Islet of Langerhans (tissue), 1 donor: ENCODE data around the gene STPG2.
"Not testable (repeated sequence)": the region's sequence is repeated elsewhere in the genome, so short reads cannot be mapped to it uniquely, and the experiment has no call there.

ENCODE experiments used
- FAIRE-seq: peaks from one replicate; lab custom pipeline; 2011; peaks lifted over from hg19 to GRCh38; lab: Jason Lieb, UNC

The STPG2 gene

DNA sequence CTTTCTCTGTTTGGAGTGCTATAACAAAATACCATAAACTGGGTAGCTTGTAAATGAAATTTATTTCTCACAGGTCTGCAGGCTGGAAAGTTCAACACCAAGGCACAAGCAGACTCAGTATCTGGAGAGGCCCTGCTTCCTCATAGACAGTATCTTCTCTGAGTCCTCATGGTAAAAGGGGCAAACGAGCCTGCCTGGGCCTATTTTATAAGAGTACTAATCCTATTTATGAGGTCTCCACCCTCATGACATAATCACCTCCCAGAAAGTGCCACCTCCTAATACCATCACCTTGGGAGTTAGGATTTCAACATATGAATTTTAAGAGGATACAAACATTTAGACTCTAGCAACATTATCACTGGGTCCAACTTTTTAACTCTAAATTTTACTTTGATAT is 200.3 kb downstream of the STPG2 start:
- FAIRE-seq, result no peak

DNA sequence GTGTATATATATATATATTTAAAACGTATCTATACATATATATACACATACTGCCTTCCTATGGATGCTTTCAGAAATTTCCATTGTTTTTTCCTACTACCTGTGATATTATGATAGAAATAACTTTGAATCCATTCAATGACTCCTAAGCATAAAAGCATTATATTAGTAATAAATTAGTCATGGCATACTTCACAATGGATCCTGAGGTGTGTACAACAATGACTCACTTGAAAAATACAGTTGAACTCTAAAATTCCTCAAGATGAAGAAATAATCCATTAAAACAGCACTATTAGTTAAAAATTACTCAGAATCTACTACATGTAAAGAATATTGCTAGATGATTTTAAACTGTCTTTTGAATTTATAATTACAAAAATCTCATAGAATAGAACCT is 201.1 kb downstream of the STPG2 start:
- no peak for FAIRE-seq

DNA sequence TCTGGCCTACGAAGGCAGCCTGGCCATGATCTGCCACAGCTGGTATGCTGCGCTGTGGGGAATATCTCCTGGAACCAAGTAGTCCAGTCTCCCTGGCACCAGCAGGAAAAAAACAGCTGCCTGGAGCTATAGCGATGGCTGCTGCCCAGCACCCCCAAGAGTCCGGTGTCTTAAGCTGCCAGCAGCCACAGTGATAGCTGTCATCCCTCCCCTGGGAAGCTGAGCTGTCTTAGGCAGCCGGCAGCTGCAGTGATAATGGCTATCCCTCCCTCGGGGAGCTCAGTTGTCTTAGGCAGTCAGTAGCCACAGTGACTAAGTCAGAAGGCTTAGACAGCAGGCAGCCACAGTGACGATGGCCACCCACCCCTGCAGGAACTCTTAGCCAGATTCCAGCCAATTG is 205.1 kb downstream of the STPG2 start:
- FAIRE-seq, result no peak

DNA sequence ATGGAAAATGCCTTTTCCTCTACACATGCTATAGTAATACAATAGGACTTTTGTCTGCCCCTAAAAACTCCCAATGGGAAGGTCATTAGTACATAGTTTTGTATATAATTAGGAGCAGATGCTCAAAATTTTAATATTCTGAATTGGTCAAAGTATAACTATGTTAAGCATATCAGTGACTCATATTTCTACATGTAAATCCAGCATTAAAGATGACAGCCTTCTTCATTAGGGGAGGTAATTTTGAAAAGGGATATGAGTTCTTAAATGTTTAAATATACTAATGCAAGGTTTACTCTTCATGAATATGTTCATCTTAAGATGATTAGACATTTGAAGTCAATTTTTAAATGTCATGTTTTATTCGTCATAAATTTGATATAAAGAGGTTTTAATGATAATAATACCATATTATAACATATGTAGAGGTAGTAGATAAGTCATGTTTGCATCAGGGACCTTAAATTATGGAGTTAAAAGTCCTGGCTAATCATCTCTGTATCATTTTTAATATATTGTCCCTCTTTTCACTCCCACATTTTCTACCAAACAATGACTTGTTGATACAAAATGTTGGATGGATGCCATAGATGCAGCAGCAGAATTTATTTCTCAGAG is 218.8 kb downstream of the STPG2 start:
- FAIRE-seq, result no peak

DNA sequence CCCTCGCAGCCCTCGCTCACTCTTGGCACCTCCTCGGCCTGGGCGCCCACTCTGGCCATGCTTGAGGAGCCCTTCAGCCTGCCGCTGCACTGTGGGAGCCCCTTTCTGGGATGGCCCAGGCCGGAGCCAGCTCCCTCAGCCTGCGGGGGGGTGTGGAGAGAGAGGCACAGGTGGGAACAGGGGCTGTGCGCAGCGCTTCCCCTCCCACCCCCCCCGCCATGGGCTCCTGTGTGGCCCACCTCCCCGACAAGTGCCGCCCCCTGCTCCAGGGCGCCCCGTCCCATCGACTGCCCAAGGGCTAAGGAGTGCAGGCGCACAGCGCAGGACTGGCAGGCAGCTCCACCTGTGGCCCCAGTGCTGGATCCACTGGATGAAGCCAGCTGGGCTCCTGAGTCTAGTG is 220.2 kb downstream of the STPG2 start:
- FAIRE-seq, result no peak

DNA sequence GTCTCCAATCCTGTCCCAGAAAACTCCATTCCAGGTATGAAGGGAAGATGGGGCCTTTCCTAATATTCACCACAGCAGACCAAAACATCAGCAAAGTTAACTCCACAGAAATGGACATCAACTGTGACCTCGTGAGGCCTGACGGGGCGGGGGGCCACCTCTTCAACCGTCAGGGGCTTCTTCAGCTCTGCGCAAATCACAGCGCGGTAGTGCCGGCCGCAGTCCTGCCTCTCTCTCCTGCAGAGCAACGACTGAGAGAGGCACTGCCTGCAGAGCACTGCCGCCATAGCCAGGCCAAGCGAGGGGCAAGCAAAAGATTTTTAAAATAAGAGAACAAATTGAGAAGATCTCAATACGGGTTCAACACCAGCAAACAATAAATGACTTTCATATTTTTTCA is 226.2 kb downstream of the STPG2 start:
- FAIRE-seq, result no peak

DNA sequence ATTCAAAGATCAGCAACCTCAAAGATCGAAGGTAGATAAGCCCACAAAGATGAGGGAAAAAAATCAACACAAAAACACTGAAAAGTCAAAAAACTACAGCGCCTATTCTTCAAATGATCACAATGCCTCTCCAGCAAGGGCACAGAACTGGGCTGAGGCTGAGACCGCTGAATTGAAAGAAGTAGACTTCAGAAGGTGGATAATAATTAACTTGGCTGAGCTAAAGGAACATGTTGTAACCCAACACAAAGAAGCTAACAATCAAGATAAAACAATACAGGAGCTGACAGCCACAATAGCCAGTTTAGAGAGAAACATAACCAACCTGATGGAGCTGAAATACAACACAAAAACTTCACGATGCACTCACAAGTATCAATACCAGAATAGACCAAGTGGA is 231.1 kb downstream of the STPG2 start:
- FAIRE-seq, result no peak

DNA sequence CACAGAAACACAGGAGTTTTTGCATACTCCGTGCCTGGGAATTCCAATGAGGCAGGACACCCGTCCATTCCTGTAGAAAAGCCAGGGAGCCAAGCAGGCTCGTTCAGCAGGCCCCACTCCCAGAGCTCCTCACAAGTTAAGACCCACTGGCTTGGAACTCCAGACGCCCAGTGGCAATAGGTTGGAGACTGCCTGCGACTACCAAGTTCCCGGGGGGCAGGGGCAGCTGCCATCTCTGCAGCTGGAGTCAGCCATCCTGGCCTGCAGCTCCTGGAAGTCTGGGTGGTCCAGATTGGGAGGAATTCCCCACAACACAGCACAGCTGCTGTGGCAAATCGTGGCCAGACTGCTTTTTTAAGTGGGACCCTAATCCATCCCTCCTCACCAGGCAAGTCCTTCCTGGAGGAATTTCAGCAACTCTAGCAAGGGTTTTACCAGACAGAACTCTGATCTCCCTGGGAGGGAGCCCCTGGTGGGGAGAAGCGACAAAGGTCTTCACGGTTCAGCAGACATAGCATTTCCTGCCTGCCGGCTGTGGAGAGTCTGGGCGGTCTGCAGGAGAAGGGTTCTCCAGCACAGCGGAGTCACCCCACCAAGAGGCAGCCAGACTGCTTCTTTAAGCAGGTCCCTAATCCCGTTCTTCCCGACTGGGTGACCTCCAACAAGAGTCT is 231.9 kb downstream of the STPG2 start:
- FAIRE-seq, result no peak

DNA sequence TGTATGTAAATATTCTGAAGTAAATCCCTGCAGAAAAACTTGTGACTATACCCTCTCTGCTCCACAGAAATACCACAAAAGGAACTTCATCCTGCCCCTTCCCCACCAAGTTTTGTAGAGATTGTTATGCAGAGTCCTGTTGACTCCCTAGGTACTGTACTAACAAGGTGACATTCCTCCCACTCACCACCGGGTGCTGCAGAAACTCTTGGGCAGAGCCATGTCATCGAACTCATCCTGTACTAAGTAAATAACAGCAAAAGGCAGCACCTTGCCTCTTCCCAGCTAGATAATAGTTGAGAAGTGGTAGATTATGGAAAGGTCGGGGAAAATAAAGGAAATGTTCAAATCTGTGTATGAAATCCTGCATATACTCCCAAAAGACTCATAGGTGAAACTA is 233.3 kb downstream of the STPG2 start:
- no peak for FAIRE-seq

DNA sequence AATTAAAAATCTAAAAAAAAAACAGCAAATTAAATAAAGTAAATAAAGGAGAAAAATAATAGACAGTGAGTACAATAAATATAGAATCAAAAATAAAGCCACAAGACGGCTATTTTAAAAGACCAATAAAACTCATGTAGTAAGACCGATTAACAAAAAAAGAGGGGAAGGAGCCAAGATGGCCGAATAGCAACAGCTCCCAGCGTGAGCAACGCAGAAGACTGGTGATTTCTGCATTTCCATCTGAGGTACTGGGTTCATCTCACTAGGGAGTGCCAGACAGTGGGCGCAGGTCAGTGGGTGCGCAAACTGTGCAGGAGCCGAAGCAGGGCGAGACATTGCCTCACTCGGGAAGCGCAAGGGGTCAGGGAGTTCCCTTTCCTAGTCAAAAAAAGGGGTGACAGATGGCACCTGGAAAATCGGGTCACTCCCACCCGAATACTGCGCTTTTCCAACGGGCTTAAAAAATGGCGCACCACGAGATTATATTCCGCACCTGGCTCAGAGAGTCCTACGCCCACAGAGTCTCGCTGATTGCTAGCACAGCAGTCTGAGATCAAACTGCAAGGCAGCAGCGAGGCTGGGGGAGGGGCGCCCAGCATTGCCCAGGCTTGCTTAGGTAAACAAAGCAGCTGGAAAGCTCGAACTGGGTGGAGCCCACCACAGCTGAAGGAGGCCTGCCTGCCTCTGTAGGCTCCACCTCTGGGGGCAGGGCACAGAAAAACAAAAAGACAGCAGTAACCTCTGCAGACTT is 239.7 kb downstream of the STPG2 start:
- FAIRE-seq, result not testable (repeated sequence)

DNA sequence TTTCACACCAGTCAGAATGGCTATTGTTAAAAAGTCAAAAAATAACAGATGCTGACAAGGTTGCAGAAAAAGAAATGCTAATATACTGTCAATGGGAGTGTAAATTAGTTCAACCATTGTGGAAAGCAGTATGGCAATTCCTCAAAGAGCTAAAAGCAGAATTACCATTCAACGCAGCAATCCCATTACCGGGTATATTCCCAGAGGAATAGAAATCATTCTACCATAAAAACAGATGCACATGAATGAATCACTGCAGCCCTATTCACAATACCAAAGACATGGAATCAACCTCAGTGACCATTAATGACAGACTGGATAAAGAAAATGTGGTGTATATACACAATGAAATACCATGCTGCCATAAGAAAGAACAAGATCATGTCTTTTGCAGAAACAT is 243.0 kb downstream of the STPG2 start:
- no peak for FAIRE-seq

DNA sequence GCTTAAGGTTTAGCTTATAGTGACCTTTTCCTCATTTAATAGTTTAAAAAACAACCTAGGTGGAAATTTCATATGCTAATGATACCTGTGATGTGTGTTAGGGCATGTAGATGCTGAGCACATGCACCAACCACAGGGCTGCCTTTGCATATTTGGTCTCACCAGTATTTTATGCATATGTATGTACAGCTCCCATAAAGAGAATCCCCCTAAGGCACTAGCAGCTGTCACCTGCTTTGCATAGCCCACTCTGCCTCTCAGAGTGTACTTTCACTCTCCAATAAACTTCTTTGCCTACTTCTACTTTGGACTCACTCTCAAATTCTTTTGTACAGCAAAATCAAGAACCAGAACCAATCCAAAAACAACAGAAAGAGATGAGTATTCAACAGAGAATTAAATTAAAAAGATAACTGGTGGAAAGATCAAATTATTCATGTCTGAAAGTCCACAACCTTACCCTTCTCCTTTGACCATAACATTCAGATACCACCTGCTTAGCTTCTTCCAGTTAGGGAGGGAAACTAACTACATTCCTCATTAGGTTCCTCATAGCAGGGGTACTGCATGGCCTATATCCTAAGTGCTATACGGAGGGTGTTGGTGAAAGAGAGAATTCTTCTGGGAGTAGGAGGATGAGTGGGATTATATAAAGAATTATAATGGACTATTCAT is 250.5 kb downstream of the STPG2 start:
- no peak for FAIRE-seq

DNA sequence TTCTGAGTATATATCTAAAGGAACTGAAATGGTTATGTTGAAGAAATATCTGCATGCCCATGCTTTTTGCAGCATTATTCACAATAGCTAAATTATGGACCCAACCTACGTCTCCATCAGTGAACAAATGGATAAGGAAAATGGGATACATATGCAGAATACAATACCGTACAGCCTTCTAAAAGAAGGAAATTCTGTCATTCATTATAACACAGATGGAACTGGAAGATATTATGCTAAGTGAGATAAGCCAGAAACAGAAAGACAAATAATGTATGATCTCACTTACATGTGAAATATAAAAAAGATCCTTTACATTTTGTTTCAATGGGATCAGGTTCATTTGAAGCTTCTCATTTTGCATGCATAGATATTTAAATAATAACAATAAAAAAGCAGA is 263.3 kb downstream of the STPG2 start:
- FAIRE-seq, result no peak

DNA sequence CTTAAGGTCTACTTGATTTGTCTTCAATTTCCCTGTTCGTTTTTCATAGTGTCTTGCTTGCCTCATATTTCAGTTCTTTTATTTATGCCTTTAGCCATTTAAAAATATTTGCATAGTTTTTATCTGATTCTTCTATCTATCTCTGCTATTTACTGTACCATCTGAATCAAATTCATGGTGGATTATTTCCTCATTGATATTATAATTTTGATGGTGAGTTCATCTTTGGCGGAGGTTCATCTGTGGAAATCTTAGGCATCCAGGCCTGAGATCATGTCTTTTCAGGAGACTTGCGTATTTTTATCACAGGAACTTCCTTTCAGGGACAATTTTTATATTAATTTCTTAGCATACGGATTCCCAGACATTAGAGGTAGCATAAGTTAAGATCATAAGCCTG is 275.2 kb downstream of the STPG2 start:
- FAIRE-seq, result no peak

DNA sequence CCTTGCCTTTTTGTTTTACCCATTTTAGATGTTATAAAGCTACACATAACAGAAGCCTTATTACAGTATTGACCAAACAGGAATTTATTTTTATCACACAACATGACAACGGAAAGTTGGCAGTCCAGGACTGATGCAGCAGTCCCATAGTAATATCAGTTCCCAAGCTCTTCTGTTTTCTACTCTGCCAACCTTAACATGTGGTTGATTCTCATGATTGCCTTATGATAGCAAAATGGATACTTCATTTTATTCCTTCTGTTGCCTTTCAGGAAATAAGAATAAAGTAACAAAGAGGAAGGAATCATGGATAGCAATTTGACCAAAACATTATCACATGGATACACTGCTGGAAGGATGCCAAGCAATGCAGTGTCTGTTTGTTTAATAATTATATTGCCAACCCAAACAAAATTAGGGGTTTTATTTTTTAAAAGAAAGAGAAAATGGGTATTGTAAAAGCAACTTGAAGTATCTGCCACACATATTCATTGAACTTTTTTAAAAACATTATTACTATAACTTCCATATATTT is 275.7 kb downstream of the STPG2 start:
- FAIRE-seq, result peak; percentile 79

DNA sequence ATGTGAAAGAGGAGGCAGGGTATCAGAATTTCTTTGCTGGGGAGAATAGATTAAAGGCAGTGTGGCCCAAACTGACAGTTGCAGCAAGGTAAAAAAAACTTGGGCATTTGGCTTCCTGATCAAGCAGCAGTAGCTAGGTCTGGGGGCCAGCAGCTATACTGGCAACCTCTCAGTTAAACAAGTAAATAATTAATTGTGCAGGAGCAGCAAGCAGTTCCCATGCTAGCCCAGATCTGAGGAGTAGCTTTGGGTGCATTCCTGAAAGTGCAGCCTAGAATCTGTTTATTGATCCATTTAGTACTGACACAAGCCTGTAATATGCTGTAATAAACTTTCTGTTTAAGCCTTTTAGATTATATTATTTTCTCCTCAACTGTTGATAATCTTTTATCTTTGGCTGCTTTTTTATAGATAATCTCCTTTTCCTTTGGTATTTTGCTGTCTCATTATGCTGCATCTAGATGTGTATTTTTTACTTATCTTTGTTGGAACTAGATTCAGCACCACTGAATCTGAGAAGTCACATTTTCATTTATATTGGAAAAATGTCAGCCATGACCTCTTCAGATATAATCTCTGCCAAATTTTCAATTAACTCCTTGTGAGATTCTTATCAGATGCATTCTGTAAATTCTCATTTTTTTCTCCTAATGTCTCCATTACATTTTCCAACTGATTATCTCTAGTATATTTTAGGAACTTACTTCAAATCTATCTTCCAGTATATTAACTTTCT is 276.3 kb downstream of the STPG2 start:
- no peak for FAIRE-seq

DNA sequence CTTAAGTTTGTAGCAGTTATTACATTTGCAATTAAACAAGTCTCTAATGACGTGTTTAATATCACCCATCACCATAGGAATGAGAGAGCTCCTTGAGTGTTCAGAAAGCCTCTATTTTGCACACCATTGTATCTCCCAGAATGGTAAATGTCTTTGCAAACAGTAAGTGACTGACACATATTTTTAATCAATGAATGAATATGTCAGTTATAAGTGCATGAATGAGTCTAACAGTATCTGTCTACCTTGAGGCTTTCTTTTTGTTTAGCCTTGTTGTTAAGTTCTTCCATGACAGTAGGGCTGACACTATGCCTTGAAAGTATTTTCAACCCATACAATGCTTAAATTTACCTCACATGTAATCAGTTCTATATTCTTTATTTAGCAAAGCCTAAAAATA is 292.2 kb downstream of the STPG2 start:
- FAIRE-seq, result peak; percentile 17

DNA sequence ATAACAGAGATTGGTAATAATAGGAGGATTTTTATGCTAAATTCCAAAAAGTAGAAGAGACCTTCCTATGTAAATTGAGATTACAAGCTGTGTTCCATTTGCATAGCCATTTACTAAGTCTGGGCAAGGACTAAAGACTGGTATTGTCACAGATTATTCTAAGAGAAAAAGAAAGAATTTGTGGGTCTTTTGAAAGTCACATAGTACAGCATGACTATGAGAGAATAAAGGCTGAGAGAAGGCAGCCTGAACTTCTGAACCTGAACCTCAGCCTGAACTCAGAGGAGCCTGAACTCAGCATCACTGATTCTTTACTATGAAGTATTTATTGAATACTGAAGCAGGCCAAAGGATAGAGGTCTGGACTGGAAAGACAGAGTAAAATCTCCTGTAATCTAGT is 297.5 kb downstream of the STPG2 start:
- no peak for FAIRE-seq

DNA sequence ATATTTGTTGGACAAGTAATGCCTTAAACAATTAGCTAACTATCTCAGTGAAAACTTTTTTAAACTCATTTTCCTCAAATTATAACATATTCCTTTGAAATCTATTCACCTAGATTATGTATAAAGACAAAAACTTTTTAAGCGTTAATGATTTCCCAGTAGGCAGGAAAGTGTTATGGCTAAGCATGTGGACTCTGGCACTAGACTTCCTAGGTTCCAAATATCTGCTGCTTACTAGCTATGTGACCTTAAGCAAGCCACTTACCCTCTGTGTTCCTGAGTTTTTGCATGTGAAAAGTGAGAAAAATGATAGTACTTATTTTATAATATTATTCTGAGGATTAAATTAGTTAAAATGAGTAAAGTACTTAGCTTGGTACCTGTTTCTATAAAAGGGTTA is 301.8 kb downstream of the STPG2 start:
- no peak for FAIRE-seq

DNA sequence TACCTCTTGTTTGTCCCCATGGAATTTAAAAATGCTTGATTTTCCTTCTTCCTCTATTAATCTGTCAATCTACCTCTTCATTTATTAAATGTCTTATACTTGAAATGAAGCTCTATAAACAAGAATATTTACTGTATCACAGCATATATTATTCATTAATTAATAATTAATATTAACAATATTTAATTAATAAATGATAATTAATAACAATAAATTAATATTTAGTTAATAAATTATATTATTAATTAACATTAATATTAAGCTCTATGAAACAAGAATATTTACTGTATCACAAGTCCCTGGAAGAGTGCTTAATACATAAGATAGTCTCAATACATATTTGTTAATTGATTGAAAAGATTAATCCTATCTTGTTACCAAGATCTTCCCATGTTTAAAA is 306.6 kb downstream of the STPG2 start:
- FAIRE-seq, result no peak

DNA sequence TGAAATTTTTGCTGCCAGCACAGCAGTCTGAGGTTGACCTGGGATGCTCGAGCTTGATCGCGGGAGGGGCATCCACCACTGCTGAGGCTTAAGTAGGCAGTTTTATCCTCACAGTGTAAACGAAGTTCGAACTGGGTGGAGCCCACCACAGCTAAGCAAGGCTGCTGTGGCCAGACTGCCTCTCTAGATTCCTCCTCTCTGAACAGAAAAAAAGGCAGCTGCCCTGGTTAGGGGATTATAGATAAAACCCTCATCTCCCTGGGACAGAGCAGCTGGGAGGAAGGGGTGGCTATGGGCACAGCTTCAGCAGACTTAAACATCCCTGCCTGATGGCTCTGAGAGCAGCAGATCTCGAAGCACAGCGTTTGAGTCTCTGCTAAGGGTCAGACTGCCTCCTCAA is 314.6 kb downstream of the STPG2 start:
- FAIRE-seq, result no peak

DNA sequence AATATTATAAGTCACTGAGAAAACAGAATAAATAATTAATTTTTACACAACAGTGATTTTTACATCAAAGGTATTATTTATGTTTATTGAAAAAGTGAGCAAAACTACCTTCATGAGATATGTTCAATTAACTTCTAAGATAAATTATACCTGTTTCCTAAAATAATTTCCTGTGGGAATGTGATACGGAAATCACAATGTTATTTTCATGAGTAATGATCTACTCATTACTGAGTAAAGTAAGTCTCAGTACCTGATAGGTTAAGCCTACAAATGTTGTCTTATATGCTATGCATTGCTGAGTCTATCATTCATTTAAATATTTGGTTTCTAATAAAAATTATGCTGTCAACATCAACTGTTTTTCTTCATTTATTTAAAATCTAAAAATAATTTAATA is 324.0 kb downstream of the STPG2 start:
- no peak for FAIRE-seq
